ENCODE measurements around the gene ASMT.
A peak's percentile ranks its signal among the peaks of the same experiment; 100 is the strongest.
"Not testable (repeated sequence)": the region's sequence is repeated elsewhere in the genome, so short reads cannot be mapped to it uniquely, and the experiment has no call there.

Gene ASMT, protein sequence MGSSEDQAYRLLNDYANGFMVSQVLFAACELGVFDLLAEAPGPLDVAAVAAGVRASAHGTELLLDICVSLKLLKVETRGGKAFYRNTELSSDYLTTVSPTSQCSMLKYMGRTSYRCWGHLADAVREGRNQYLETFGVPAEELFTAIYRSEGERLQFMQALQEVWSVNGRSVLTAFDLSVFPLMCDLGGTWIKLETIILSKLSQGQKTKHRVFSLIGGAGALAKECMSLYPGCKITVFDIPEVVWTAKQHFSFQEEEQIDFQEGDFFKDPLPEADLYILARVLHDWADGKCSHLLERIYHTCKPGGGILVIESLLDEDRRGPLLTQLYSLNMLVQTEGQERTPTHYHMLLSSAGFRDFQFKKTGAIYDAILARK

DNA sequence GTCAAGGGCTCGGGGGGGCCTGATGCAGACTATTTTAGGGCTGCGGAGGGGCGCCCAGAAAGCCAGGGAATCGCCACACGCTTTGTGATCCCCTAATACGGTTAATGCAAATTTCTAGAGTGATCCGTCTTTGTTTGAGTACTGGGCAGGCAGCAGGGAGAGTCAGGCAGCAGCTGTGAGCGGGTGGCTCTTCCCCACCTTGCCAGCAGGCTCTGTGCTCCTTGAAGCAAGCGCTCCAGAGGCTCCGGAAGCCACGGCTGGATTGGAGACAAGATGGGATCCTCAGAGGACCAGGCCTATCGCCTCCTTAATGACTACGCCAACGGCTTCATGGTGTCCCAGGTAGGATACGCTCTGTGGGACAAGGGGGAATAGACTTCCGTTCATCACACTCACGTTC is at the start of gene ASMT:
Gene ASMT, plus strand, starts transcription at position 133 of the 400 bp plus-strand sequence. Its CDS starts 141 bp downstream, at position 274.
- DNase-seq, result no peak

DNA sequence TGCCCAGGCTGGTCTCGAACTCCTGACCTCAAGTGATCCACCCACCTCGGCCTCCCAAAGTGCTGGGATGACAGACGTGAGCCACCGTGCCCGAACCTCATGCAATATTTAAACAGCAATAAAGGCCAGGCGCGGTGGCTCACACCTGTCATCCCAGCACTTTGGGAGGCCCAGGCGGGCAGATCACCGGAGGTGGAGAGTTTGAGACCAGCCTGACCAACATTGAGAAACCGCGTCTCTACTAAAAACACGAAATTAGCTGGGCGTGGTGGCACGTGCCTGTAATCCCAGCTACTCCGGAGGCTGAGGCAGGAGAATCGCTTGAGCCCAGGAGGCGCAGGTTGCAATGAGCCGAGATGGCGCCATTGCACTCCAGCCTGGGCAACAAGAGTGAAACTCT is 40.7 kb upstream of the ASMT start:
- not testable (repeated sequence) for DNase-seq

DNA sequence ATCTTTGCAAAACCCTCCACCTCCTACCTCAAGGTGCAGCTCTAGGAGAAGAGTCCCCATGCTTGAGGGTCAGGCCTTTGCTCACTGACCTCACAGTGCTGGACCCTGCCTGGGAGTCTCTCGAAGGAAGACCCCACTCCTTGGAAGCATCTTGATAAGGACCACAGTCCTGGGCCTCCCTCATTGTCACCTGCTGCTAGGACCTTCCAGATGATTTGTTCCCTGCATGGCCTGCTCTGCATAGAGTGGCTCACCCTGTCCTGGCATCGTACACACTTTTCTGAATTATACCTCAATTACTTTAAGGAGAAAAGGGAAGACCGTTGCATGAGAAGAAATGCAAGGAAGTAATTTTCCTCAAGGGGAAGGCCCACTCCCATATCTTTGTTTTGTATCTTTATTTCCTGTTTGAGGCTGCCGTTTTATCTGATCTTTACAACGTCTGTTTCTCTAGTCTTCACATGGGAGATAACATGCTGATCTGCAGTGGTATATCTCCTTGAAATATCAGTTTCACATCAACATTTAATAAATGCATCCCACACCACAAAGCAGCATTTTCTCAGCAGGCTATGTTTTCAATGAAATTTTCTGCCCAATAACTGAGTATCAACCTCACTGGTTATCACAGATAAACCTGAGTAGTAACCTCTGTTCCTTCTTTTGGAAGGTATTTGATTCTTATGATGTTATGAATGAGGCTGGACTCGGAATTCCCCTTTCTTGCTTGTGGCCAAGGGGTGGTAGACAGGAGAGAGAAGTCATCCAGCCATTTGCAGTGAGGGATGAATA is 38.5 kb upstream of the ASMT start:
- no peak for DNase-seq

DNA sequence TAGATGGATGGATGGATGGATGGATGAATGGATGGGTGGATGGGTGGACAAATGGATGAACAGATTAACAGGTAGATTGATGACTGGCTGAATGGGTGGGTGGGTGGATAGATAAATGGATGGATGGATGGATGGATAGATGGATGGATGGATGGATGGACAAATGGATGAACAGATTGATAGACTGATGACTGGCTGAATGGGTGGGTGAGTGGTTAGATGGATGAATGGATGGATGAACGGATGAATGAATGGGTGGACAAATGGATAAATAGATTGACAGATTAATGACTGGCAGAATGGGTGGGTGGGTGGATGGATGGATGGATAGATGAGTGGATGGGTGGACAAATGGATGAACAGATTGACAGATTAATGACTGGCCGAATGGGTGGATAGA is 37.0 kb upstream of the ASMT start:
- DNase-seq, result no peak

DNA sequence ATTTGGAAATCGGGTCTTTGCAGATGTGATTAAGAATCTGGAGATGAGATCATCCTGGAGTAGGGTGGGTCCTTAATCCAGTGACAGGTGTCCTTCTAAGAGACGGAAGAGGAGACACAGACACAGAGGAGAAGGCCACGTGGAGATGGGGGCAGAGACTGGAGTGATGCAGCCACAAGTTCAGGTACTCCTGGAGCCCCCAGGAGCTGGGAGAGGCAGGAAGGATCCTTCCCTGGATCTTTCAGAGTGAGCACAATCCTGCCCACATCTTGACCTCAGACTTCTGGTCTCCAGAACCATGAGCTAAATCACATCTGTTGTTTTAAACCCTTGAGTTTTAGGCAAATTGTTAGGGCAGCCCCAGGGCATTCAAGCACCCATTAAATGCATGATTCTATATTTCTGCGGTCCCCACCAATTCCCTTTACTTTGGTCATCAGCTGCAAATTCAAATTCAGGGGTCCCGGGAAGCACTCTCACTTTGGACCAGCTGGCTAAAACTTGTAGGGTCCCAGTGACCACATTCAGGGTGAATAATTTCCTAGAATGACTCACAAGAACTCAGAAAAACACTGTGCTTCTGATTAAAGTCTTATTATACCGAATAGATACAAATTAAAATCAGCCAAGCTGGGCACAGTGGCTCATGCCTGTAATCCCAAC is 36.2 kb upstream of the ASMT start:
- no peak for DNase-seq

DNA sequence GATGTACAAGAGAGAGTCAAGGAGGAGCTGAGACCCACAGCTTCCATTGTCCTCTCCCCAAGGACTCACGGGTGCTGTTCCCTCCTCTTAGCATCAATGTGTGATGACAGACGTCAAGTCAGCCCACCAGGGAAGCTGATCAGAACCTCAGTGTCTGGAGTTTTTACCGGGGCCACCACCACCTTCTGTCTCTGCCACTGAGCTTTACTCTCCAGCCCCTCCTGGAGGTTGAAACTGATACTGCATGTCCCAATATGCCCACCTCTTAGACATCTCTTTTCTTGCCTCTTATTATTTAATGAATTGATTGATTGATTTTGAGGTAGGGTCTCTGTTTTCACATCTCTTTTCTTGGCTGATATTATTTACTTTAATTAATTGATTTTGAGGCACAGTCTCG is 33.7 kb upstream of the ASMT start:
- DNase-seq, result peak; percentile 70

DNA sequence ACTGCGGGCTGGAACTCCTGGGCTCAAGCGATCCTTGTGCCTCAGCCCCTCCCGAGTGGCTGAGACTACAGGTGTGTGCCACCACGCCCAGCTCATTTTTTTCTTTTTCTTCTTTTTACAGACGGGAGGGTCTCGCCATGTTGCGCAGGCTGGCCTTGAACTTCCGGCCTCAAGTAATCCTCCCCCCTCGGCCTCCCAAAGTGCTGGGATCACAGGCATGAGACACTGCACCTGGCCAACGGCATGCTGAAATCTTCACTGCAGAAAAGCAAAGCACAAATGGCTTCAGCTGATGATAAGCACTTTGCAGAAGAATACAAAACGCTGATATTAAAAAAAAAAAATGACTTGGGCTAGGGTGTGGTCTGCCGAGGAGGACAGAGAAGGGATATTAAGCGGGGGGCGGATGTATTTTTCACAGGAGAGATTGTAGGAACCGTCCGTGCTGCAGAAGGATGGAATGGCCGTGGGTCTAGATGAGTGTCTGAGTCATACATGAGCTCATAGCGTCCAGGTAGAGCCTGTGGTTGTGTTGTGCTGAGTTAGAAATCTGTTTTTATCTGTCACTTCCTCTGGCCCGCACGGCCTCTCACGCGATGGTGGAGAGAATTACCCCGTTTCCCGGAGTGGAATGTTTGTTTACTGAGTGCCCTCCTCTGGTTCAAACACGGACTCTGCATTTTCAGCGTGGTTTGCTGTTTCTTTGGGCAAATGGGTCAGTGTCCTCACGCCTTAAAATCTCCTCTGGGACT is 32.0 kb upstream of the ASMT start:
- DNase-seq, result no peak

DNA sequence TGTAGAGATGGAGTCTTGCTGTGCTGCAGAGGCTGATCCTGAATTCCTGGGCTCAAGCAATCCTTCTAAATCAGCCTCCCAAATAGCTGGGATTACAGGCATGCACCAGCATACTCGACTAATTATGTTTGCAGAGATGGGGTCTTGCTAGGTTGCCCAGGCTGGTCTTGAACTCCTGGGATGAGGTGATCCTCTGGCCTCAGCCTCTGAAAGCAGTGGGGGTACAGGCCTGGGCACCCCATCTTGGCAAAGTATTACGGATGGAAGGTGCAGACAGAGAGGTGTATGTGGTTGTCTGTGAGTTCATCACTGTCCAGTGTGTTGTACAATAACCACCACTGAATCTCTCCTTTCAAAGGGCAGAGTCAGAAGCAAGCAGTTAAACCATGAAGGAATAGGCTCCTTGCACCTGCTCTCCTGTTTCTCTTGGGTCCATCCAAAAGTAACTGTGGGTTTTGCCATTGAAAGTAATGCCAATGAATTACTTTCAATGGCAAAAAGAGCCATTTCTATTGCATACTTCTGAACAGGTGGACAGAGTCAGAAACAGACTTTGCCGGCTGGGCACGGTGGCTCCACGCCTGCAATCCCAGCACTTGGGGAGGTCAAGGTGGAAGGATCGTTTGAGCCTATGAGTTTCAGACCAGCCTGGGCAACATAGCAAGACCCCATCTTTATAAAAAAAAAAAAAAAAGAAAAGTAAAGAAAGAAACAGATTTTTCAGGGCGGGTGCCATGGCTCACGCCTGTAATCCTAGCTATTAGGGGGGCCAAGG is 30.4 kb upstream of the ASMT start:
- DNase-seq, result no peak

DNA sequence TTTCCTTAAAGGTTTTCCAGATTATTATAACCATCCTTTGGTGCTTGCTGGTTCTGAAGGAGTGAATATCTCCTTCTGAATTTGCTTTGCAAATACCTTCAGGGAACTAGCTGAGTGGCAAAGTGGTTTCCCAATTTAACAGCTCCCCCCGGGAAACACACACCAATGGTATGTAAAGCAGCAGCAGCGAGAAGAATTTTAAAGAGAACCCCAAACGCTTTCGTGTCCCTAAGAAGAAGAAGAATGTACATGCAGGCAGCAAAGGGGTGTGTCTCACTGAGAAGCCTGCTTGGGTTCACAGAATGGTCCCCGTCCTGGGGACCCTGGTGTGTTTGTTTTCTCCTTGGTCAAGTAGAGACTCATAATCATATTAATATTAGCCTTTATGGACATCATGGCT is 27.7 kb upstream of the ASMT start:
- no peak for DNase-seq

DNA sequence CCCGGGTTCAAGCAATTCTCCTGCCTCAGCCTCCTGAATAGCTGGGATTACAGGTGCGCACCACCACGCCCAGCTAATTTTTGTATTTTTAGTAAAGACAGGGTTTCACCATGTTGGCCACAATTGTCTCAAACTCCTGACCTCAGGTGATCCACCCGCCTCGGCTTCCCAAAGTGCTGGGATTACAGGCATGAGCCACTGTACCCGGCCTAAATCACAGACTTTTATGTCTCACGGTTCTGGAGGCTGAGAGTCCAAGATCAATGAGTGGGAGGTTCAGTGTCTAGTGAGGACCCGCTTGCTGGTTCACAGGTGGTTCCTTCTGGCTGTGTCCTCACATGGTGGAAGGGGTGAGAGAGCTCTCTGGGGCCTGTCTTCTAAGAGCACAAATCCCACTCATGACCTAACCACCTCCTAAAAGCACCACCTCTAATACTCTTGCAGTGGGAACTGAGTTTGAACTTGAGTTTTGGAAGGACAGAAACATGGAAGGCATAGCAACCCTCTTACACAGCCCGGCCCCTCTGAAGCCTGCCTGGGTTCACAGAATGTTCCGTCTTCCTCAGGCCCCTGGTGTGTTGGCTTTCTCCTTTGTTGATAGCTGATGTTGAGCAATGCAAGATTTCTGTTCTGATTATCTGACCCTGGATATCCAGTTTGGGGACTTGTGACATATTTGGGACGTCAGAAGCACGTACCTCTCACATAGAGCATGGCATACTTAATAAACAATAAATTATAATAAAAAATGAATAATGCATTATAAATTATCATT is 25.3 kb upstream of the ASMT start:
- DNase-seq, result no peak

DNA sequence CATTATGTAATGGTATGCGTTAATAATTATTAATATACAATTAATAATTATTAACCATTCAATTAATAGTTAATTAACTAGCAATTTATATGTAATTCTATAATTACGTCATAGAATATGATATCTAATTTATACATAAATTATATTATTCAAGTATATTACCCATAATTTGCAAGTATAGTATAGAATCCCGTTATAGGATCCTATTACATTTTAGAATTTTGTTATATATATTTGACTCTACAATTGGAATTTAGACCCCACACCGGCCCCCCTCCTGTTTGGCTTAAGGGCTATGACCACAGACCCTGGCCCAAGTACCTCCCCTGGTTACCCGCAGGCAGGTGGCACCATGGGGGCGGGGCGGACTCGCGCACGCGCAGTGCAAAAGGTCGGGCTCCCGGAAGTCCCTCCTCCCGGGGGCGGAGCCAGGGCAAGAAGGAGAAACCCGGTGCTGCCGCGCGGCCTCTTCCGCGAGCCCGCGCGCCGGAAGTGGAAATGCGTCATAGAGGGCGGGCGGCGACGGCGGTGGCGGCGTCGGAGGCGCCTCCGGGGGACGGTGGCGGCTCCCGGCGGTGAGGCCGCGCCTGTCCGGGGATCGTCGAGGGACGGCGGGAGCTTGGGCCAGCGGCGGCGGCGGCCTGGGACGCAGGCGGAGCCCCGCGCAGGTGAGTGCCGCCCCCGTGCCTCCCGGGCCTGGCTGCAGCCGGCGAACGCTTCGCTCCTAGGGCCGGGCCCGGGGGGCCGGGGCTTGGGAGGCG is 23.6 kb upstream of the ASMT start, which contains the start of gene AKAP17A:
Gene AKAP17A, plus strand, starts transcription at position 503 of the 761 bp plus-strand sequence. CDS start 1,859 bp downstream, outside the sequence.
- DNase-seq, result peak; percentile 97

DNA sequence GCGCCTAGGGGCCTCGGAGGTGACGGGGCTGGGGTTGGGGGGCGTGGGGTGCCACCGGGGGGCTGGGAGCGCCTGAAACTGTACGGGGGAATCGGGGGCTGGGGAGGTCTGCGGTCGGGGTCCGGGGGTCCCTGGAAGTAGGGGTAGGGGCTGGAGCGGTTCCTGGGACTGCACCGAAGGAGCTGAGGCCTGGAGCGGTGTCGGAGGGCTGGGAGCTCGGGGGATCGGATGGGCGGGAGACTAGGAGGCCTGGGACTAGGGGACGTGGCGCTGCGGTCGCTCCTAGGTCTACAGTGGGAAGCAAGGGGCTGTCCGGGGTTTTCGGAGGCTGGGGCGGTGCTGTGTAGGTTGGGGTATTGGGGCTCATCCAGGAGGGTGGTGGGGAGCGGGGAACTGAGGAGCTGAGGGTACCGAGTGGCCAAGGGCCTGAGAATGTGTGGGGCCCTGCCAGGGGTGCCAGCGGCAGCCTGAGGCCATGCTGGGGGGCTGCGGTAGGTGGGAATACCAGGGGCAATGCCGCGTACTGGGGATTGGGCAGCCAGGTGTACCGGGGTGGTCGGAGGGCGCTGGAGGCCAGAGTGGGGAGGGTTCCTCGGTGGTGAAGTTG is 22.9 kb upstream of the ASMT start:
- no peak for DNase-seq

DNA sequence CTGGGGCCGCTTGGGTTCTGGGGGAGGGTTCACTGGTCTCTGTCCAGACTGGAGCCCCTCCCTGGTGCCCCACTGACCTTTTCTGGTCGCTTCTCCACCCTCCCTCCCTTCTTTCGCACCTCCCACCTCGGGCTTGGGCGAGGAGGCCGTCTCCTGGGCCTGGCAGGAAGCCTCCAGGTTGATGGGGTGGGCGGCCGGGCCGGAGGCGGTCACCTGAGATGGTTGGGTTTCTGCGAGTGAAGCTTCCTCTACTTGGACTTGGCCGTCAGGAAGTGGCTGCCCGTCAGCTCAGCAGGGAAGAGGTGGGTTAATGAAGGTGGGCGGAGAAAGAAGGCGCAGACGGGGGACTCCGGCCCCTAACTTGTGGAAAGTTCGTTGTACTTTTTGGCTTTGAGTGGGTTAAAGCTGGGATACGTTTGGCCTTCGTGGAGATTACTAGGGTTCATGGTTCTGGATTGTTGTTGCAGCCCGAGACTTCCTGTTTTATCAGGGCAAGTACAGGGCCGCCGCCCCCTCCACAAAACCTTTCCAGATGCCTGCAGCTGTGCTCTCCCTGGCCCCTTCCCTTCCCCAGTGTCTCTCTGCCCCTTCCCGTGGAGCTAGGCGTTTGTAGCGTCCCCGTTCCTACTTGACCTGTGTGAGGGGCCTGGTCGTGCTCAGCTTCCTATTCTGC is 22.3 kb upstream of the ASMT start:
- DNase-seq, result no peak

DNA sequence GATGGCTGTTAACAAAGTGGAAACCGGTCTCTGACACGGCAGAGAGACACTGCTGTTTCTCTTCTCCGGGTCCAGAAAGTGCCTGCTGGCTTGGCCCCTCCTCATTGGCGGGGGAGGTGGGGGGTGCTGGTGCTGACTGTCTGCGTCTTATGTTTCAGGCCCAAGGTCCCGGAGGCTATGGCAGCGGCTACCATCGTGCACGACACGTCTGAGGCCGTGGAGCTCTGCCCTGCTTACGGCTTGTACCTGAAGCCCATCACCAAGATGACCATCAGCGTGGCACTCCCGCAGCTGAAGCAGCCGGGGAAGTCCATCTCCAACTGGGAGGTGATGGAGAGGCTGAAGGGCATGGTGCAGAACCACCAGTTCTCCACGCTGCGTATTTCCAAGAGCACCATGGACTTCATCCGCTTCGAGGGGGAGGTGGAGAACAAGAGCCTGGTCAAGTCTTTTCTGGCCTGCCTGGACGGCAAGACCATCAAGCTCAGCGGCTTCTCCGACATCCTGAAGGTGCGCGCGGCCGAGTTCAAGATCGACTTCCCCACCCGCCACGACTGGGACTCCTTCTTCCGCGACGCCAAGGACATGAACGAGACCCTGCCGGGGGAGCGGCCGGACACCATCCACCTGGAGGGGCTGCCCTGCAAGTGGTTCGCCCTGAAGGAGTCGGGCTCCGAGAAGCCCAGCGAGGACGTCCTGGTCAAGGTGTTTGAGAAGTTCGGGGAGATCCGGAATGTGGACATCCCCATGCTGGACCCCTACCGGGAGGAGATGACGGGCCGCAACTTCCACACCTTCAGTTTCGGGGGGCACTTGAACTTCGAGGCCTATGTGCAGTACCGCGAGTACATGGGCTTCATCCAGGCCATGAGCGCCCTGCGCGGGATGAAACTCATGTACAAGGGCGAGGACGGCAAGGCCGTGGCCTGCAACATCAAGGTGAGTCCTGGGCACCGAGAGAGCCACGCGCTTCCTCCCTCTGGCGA is 21.3 kb upstream of the ASMT start:
- no peak for DNase-seq

DNA sequence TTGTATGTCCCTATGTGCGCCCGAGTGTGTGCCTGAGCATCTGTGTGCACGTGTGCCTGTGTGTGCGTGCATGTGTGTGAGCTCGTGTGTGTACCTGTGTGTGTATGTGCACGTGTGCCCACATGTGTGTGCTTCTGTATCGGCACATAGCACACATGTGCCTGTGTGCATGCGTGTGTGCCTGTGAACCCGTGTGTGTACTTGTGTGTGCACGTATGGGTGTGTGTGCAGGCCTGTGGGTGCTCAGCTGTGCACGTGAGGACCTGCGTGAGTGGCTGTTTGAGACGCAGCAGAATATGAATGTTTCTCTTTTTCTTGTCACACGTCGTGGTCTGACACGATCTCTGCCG is 19.2 kb upstream of the ASMT start:
- no peak for DNase-seq

DNA sequence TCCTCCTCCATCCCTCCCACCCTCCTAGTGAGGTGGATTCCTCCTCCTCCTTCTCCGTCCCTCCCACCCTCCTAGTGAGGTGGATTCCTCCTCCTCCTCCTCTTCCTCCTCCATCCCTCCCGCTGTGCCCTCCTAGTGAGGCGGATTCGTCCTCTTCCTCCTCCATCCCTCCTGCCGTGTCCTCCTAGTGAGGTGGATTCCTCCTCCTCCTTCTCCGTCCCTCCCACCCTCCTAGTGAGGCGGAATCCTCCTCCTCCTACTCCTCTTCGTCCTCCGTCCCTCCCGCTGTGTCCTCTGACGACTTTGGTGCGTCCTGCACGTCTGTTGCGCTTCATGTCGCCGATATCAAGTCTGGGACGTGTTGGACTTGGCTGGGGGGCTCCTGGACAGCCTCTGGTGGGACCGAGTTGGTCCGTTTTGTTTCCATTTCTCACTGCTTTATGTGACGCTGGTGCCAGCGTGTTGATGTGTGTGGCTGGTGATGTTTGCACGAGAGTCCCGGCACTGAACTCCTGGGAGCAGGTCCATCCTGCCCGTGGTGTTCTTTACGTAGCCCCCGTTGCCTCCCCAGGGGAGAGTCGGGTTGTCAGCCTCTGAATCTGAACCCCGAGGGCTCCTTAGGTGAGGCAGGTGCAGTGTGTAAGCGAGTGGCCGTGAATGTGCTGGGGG is 18.0 kb upstream of the ASMT start:
- no peak for DNase-seq

DNA sequence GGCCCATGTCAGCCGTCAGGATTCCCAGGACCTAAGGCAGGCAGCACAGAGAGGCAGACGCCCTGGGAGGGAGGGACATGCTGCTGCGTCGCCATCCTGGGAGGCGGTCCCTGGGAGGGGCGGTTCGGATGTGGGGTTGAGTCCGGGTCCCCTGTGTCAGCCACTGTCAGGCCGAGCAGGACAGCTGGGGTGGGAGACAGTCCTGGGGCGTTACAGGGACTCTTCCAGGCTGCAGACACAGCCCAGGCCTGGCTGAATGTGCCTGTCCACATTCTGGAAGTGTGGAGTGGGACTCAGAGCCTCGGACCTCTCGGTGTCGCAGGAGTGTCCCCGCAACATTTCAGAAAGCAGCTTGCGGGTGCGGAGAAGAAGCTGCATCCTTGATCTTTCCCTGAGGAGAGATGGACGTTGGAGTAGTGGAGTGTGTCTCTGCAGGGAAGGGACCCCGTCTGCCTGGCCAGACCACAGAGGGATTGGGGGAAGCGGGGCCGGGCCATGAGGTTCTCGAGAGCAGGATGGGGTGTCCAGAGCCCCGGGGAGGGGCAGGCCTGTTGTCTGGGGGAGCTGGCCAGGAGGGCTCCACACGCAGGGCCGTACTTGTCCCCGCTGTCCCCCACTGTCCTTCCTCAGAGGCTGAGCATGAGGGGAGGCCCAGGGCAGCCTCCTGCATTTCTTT is 17.4 kb upstream of the ASMT start:
- DNase-seq, result no peak
